Raji (cell line): Measurements from ENCODE around the gene GCGR.
A peak's percentile ranks its signal among the peaks of the same experiment; 100 is the strongest.

Experiments used
- POLR2A ChIP-seq: IDR thresholded peaks from 2 replicates; pipeline ENCODE4 v1.6.1; 2011; ENCODE audit warnings: low read depth, low read length, control low read depth; ENCODE audit not compliant: insufficient read depth

The GCGR gene

DNA sequence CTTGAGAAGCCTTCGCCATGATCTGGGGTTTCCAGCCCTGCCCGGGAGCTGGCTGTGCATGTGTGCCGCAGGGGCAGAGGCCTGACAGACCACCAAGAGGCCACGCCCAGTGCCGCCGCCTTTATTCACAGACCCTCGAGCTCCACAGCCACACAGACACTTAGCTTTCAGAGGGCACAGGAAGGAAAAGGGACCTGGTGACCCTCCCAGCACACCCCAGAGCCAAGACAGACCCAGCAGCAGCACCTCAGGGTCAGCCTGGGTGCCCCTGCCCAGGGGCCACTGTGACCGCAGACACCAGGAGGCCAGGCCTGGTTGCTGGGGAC lies 18.3 kb downstream of the GCGR start:
- no peak for TF ChIP-seq POLR2A

DNA sequence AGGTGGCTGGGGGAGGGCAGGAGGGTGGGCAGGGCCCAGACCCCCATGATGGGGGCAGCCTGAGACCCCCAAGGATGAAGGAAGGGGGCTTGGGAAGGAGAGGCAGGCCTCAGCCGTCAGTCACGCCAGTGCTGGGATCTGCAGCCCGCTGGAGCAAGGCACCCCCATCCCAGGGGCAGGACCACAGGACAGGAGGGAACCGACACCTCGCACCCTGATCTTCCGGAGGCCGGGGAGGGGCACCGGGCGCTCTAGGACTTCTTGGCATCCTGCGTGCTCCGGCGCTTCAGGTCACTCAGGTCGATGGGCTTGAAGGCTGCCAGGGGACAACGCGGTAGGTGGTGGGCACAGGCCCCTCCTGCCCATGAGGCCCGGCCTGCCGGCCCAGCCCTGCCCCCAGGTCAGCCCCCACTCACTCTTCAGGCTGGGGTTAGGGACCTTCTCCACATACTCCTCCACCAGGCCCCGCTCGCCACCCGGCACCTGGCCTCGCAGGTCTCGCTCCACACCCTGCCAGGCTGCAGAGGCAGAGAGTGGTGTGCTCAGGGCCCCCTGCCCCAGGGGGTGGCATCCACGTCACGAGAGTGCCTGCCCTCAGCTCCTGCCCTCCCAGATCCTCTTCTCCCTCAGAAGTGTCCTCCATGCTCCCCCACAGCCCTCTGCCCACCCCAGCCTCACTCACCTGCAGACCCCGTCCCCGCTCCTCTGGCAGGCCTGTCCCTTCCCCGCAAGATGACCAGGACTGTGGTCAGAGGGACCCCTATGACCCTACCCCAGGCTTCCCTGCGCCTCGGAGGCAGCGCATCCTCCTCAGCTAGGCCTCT lies 19.3 kb downstream of the GCGR start:
- no peak for TF ChIP-seq POLR2A

DNA sequence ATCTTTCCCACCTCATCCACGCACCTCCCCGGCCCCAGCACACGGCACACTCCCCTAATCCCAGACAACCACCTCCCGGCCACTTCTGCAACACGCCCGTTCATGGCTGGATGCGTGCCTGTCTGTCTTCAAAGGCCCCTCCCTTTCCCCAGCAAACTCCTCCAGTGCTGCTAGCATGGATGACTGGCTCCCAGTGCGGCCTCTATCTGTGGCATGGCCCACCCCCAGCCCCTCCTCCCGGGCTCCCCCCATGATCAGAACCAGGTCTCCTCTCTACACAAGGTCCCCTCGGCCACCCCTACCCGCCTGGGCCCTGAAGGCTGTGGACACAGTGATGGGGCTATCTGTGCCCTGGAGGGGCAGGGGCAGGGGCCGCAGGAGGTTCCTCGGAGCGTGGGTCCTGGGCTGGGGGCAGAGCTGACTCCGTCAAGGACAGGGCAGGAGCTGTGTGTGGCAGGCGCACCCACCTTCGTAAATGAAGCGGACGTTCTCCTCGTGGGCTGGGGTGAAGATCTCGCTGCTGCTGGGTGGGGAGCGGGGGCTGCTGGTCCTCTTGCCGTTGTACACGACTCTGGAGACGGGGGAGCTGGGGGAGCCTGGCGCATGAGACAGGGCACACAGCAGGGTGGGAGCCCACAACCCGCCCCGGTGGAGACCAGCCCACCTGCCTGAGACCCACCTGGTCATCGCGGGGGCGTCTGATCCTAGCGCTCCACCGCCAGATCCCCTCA lies 20.0 kb downstream of the GCGR start:
- TF ChIP-seq POLR2A: no peak

DNA sequence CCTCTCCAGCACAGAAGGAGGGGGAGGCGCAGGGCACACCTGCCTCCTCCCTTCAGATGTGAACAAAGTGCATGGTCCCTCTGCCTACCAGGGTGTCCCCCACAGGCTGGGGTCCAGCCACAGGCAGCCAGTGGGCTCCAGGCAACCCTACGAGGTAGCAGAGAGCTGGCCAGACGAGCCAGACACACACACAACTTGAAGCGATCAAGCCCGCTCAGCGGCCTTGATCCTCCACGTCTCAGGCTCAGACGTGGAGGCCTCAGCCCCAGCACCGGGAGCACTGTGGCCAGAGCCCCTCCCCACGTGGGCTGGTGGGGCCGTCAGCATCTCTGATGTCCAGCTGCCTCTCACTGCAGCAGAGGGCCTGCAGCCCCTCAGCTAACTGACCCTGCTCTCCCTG lies 20.6 kb downstream of the GCGR start:
- TF ChIP-seq POLR2A: no peak

DNA sequence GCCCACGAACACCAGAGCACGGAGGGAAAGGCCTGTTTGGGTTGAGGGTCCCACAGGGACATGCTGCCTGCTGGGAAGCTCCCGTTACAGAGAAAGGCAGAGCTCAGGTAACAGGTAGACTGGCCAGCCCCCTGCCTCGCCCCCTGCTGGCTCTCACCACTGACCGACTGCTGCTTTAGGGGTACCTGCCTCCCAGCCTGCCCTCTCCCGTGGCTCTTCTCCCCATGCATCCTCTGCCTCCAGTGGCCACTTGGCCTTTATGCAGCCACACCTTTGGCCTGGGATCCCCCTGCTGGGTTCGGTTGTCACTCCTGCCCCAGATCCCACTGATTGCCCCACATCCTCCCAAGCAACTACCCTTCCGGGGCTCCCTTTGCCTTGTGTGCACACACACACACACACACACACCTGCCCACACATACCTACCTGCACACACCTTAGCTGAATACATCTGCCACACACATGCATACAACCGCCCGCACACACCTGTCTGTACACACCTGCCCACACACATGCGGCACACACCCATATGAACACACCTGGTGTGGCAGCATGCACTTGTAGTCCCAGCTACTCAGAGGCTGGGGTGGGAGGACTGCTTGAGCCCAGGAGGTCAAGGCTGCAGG lies 22.0 kb downstream of the GCGR start:
- TF ChIP-seq POLR2A: no peak

DNA sequence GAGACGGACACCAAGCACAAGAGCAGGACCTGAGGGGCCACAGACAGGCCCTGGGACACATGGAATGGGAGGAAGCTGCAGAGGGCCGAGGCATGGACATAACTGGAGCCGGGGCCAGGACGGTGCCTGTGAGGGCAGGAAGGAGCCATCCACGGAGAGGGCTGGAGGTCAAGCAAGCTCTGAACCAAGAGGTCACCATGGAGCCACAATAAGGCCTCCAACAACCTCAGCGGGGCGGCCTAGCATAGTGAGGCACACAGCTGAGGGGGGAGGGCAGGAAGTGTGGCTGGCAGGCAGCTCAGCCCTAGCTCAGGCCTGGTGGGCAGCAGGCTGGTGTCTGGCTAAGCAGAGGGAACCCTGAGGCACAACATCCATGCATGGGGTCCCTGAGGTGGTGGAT lies 24.7 kb downstream of the GCGR start:
- TF ChIP-seq POLR2A: no peak

DNA sequence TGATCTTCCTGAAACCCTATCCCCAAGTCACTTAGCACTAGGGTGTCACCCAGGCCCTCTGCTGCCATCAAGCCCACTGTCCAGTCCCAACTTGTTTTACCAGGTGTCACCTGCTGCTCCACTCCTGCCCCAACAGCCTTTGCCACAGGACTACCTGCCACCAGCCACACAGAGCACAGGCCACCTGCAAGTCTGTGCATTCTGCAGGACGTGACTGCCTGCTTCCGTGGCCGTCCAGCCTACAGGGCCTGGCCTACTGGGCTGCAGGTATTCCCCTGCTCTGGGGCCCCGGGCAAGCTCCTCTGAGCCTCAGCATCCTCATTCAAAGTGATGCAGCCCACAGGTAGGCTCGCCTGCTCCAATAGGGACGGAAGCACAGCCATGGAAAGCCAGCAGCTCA lies 25.9 kb downstream of the GCGR start:
- 0 out of 2 replicates have a peak, but pooled peaks have one; percentile 29 for TF ChIP-seq POLR2A

DNA sequence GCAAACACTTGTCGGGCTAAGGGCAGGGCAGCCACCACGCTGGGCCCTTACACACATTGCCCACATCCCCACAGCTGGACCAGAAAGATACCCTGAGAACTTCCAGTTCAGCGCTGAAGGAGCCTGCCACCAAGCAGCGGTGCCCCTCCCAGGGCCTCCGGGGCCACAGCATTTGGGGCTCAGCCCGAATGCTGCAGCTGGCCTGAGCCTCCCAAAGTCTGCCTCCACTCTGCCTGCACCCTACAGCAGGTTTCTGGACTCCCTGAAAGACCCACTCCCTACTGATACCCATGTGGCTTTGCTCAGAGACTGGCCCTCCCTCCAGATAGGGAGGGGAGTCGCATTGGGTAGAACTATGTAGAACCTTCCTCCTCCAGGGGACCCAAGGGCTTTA lies 27.6 kb downstream of the GCGR start:
- TF ChIP-seq POLR2A: no peak

DNA sequence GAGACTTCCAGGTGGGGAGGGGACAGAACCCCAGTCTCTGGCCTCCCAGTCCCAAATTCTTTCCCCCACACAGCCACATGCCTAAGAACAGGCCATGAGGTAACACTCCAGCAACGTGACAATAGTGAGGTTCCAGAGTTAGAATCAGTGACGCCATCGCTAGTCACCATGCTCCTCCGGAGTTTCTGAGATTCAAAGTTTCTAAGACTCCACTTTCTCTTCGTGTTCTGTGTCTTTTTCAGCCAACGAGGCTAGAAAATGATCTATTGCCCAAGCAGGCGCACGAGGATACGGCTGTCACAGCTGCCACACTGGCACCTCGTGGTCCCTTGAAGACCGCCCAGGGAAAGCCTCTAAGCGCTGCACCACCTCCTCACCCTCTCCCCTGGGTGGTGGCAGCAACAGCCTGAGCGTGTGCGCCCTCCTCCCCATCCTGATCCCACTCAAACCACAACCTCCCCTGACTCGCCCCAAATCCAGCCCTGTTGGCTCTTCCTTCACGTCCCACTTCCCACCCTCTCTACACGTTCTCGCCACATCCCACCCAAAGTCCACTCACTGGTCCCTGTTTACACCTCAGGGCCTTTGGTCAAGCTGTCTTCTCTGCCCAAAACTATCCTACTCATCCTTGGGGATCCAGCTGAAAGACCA lies 28.1 kb downstream of the GCGR start:
- peak; percentile 61; the same call in 1 of the 2 replicates for TF ChIP-seq POLR2A

DNA sequence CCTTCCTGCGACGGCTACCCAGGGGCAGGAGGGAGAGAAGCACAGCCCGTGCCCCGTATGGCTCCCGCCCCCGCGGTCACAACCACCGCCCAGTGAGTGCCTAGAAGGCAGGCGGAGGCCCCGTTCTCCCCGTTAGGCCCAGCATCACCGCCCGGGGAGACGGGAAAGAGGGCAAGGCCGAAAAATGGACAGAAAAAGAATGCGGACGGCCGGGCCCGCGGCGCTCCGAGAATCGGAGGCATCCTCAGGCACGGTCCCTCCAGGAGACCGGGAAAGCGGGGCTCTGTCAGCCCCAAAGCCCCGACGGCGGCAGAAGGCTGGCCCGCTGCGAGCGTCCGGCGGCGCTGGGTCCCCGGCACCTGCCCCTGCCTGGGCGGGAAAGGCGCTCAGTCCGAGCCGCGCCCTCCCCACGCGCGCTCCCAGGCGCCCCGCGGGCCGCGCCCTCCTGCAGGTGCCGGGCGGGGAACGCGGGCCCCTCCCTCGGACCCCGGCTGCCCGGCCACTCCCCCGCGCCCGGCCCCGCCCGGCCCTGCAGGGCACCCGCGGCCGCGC lies 28.7 kb downstream of the GCGR start:
- no peak; the same call in 1 of the 2 replicates for TF ChIP-seq POLR2A

DNA sequence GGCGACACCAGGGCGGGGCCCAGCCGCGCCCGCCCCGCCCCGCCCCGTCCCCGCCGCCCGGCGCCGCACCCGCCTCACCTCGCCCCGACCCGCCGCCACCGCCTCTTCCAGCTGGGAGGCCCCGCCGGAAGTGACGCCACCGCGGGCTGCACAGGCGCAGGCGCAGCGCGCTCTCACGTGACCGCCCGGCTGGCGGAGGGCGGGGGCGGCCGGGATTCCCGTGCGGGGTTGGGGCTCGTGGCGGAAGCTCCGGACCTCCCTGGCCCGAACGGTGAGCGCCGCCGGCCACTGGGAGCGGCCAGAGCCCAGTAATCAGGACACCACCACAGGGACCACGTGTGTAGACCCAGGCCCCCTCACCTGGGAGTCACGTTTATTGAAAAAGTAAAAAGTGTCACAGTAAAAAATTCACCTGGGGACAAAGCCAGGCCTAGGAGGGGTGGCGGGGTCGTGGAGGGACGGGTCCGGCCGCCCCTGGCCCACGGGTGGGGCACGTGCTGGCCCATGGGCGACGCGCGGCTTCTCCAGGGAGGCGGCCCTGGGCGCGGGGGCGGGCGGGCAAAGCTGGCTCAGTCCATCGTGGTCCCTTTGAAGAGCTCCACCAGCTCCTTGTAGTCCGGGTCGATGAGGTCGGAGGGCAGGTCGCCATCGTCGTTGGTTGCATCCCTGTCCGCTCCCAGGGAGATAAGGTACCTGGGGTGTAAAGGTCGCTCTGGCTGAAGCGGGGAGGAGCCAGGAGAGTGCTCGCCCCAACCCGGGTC lies 29.4 kb downstream of the GCGR start, which contains the start of gene MCRIP1:
Gene MCRIP1, minus strand, starts transcription at position 132 of the 761 bp plus-strand sequence. CDS start 8,785 bp downstream, outside the sequence.
- peak; percentile 80 for TF ChIP-seq POLR2A

DNA sequence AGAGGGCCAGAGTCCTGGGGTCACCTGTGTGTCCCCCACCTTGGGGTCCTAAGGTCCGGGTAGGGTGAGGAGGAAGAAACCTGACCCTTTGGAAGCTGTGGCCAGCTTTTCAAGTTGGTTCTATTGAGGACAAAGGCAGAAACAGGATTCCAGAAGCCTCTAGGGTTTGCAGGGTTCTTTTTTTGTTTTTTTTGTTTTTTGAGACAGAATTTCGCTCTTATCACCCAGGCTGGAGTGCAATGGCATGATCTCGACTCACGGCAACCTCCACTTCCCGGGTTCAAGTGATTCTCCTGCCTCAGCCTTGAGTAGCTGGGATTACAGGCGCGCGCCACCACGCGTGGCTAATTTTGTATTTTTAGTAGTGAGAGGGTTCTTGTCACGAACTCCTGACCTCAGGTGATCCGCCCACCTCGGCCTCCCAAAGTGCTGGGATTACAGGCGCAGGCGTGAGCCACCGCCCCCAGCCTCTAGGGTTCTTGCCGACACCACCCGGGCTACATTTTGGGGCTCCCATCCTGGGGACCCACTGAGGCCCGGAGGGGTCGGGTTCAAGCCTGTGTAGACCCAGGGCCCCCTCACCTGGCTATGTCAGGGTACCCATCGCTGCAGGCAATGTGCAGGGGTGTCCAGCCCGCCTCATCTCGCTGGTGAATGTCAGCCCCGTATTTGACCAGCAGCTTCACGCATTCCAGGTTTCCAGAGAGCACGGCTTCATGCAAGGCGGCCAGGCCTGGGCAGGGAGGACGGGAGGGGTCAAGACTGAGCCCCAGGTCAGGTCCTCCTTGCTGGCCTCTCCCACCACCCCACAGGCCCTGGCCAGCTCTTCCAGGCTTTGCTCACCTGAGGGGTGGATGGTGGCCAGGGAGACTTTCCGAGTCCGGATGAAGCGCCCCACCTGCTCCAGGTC lies 30.2 kb downstream of the GCGR start:
- TF ChIP-seq POLR2A: no peak

DNA sequence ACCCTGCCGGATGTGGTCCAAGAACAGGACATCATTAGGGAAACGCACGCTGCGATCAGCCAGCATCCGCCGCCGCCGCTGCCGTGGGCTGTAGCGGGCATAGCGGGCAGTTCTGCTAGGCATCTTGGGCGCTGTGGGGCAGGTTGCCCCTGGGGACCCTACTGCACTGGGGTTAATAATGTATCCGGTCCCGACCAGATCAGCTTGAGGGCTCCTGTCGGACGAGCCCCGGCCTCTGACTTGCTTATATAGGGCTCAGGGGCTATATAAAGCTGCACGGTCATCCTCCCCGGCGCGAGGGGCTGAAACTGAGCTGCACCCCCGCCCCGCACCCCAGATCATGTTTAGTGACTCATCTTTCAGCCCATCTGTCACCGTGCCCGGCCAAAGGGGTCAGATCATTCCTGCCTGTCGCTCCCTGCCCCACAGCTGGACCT lies 30.9 kb downstream of the GCGR start, which contains the start of gene PPP1R27:
Gene PPP1R27, minus strand, starts transcription at position 220 of the 437 bp plus-strand sequence. Its CDS starts 97 bp downstream, at position 123.
- TF ChIP-seq POLR2A: no peak
